Measurements from ENCODE around the gene SLC38A9.

The SLC38A9 gene

DNA sequence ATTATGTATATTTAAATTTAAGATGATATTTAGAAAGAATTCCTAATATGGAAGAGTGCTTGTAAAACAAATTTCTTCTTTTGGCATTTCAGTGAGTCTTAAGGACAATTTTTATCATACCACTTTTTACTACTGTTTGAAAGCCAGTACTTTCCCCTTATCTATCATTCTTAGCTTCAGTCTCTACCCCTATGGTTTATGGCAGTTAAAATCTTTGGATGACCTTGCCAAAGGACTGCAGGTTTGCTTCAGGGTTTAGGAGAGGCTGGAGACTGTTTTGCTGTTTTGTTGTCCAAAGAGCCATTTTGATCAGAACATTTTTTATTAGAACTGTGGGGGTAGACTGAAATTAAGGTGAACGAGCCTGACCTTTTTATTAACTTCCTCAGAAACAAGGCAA is 30.8 kb downstream of the SLC38A9 start:
- no peaks in the 10 kb centered on the region for H3K27me3 ChIP-seq (replicated peaks; ENCODE audit: control insufficient read depth, insufficient read depth, low read length)
- peaks cover 18% of the 10 kb centered on the region for H3K4me1 ChIP-seq (ENCODE audit: control insufficient read depth, insufficient read depth, low read length)
- H3K4me3 ChIP-seq (ENCODE audit: low read length) = no peak overlapping the region
- H3K9me3 ChIP-seq (ENCODE audit: control insufficient read depth, low read length) = no peaks in the 10 kb centered on the region
- H3K9ac ChIP-seq (ENCODE audit: low read length) = no peak overlapping the region
- DNase-seq (ENCODE audit: low read depth) = no peak
- peaks cover 8% of the 10 kb centered on the region for H3K36me3 ChIP-seq (ENCODE audit: control insufficient read depth, insufficient read depth, low read length, severe bottlenecking)

DNA sequence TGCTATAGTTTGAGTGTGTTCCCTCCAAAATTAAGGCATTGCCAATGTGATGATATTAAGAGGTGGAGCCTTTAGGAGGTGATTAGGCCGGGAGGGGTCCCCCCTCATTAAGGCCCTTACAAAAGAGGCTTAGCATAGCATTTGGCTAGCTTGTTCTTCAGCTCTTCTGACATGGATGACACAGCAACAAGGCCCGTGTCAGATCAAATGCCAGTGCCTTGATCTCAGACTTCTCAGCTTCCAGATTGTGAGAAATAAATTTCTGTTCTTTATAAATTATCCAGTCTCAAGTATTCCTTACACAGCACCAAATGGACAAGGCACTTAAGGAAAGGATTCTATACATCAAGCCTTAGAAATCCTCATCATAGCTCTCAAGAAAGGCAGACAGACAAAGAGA is 31.8 kb downstream of the SLC38A9 start:
- peaks cover 4% of the 10 kb centered on the region for H3K36me3 ChIP-seq (ENCODE audit: control insufficient read depth, insufficient read depth, low read length, severe bottlenecking)
- DNase-seq (ENCODE audit: low read depth) = no peak
- peak overlapping the region; percentile 55 for H3K9ac ChIP-seq (ENCODE audit: low read length)
- no peaks in the 10 kb centered on the region for H3K27me3 ChIP-seq (replicated peaks; ENCODE audit: control insufficient read depth, insufficient read depth, low read length)
- H3K4me3 ChIP-seq (ENCODE audit: low read length) = peak overlapping the region; percentile 17
- peaks cover 21% of the 10 kb centered on the region for H3K4me1 ChIP-seq (ENCODE audit: control insufficient read depth, insufficient read depth, low read length)
- no peaks in the 10 kb centered on the region for H3K9me3 ChIP-seq (ENCODE audit: control insufficient read depth, low read length)

DNA sequence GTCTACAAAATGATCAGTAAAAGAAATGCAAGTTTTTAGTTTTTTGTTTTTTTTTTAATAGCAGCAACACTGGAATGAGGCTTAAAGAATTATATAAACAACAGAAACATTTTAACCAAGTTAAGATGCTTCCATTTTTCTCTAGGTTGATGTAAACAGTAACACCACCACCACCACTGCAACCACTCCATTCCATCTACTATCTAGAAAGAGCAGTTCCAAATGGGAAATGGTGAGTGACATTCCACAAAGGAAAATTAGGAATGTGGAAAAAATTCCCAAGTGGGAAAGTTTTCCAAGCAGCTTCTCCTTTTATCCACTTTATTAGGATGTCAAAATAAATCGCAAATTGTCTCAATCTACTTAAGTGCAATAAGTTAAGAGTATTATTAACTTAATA is 32.6 kb downstream of the SLC38A9 start:
- DNase-seq (ENCODE audit: low read depth) = no peak
- Histone ChIP-seq H3K9me3 (ENCODE audit: control insufficient read depth, low read length) (no peaks in the 10 kb centered on the region), H3K9ac (ENCODE audit: low read length) (no peak overlapping the region), H3K4me3 (ENCODE audit: low read length) (no peak overlapping the region), H3K4me1 (ENCODE audit: control insufficient read depth, insufficient read depth, low read length) (peaks cover 29% of the 10 kb centered on the region), H3K27me3 (replicated peaks; ENCODE audit: control insufficient read depth, insufficient read depth, low read length) (no peaks in the 10 kb centered on the region), H3K36me3 (ENCODE audit: control insufficient read depth, insufficient read depth, low read length, severe bottlenecking) (peaks cover 4% of the 10 kb centered on the region)

DNA sequence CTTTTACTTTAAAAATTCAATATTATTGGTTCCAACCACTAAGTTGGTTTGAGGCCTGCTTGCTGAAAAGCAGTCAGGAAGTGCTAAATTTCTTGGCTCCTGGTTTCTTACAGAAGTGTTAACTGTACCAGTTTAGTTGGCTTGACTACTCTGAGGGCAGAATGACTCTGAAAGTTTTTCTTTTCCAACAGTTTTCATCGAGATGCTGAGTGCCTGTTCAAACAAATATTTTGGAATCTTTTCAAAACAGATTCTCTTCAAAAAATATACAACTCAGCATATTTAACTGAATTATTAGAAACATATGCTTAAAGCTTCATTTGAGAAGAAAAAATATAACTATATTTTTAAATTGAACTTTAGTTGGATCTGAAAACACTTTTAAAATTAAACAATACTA is 37.0 kb downstream of the SLC38A9 start:
- peak; percentile 59 for DNase-seq (ENCODE audit: low read depth)
- Histone ChIP-seq H3K9ac (ENCODE audit: low read length) (peak overlapping the region; percentile 73), H3K4me3 (ENCODE audit: low read length) (no peak overlapping the region), H3K4me1 (ENCODE audit: control insufficient read depth, insufficient read depth, low read length) (peaks cover 37% of the 10 kb centered on the region), H3K36me3 (ENCODE audit: control insufficient read depth, insufficient read depth, low read length, severe bottlenecking) (no peaks in the 10 kb centered on the region), H3K9me3 (ENCODE audit: control insufficient read depth, low read length) (no peaks in the 10 kb centered on the region), H3K27me3 (replicated peaks; ENCODE audit: control insufficient read depth, insufficient read depth, low read length) (no peaks in the 10 kb centered on the region)

DNA sequence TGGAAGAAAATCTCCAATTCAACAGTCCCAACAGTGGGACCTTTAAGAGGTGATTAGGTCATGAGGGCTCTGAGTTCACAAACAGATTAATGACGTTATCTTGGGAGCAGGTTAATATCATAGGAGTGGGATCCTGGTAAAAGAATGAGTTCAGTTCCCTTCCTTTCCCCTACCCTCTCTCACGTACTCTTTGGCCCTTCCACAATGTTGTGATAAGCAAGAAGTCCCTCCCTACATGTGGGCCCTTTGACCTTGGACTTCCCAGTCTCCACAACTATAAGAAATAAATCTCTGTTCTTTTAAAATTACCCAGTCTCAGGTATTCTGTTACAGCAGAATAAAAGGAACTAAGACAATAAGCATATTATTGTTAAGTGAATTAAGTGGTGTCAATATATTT is 37.8 kb downstream of the SLC38A9 start:
- H3K36me3 ChIP-seq (ENCODE audit: control insufficient read depth, insufficient read depth, low read length, severe bottlenecking) = no peaks in the 10 kb centered on the region
- no peak overlapping the region for H3K4me3 ChIP-seq (ENCODE audit: low read length)
- DNase-seq (ENCODE audit: low read depth) = no peak
- no peaks in the 10 kb centered on the region for H3K27me3 ChIP-seq (replicated peaks; ENCODE audit: control insufficient read depth, insufficient read depth, low read length)
- peaks cover 32% of the 10 kb centered on the region for H3K4me1 ChIP-seq (ENCODE audit: control insufficient read depth, insufficient read depth, low read length)
- no peaks in the 10 kb centered on the region for H3K9me3 ChIP-seq (ENCODE audit: control insufficient read depth, low read length)
- H3K9ac ChIP-seq (ENCODE audit: low read length) = no peak overlapping the region

DNA sequence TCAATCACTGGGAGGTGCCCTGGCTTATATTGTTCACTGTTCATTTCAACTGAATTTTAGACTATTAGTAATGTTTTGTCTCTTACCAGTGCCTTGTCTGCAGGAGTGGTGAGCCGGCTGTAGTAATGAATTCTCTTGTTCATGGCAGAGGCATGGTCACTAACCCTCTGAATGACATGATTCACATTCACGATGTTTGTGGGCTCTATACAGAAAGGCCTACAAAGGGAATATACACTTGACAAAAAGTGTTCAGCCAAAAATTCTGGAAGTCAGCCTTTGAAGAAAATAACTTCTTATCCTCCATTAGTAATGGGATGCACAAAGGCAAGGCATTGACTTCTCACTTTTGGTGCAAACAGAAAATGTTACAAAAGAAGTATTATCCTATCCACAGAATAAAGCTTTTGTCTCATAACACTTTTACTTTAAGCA is 39.6 kb downstream of the SLC38A9 start:
- H3K9me3 ChIP-seq (ENCODE audit: control insufficient read depth, low read length) = no peaks in the 10 kb centered on the region

DNA sequence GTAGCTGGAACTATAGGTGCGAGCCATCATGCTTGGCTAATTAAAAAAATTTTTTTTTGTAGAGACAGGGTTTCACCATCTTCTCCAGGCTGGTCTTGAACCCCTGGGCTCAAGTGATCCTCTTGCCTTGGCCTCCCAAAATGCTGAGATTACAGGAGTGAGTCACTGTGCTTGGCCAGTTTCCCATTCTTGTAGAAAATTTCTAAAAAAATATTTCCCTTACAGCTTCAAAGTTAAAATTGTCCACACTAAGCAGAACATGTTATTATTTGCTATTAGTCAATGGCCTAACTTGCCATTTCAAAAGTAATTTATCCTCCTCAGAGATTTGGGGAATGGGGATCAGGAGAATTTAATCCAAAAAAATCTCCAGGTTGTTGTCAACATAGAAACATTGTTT is 40.1 kb downstream of the SLC38A9 start:
- H3K4me3 ChIP-seq (ENCODE audit: low read length) = no peak overlapping the region
- H3K9me3 ChIP-seq (ENCODE audit: control insufficient read depth, low read length) = no peaks in the 10 kb centered on the region
- DNase-seq (ENCODE audit: low read depth) = no peak
- no peaks in the 10 kb centered on the region for H3K27me3 ChIP-seq (replicated peaks; ENCODE audit: control insufficient read depth, insufficient read depth, low read length)
- H3K9ac ChIP-seq (ENCODE audit: low read length) = peak overlapping the region; percentile 21
- no peaks in the 10 kb centered on the region for H3K36me3 ChIP-seq (ENCODE audit: control insufficient read depth, insufficient read depth, low read length, severe bottlenecking)
- peaks cover 46% of the 10 kb centered on the region for H3K4me1 ChIP-seq (ENCODE audit: control insufficient read depth, insufficient read depth, low read length)

More for the DNA sequence above, 39.6 kb downstream of the SLC38A9 start:
- H3K4me1 ChIP-seq (ENCODE audit: control insufficient read depth, insufficient read depth, low read length) = peaks cover 46% of the 10 kb centered on the region
- DNase-seq (ENCODE audit: low read depth) = no peak
- peak overlapping the region; percentile 21 for H3K9ac ChIP-seq (ENCODE audit: low read length)
- no peaks in the 10 kb centered on the region for H3K27me3 ChIP-seq (replicated peaks; ENCODE audit: control insufficient read depth, insufficient read depth, low read length)
- no peaks in the 10 kb centered on the region for H3K36me3 ChIP-seq (ENCODE audit: control insufficient read depth, insufficient read depth, low read length, severe bottlenecking)
- H3K4me3 ChIP-seq (ENCODE audit: low read length) = no peak overlapping the region

DNA sequence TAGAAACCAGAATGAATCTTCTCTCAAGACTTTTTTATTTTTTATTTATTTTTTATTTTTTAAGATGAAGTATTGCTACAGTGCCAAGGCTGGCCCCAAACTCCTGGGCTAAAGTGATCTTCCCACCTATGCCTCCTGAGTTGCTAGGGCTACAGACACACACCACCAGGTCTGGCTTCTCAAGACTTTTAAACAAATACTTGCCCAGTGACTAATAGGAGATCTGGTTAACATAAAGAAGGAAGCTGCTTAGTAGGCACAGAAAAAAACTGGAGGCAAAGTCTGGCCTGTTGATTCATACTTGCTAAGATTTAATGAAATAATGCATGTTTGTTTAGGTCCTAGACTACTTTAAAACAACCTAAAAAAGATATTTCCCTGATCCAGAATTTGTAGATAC is 43.8 kb downstream of the SLC38A9 start:
- peak; percentile 81 for DNase-seq (ENCODE audit: low read depth)
- Histone ChIP-seq H3K4me3 (ENCODE audit: low read length) (no peak overlapping the region), H3K4me1 (ENCODE audit: control insufficient read depth, insufficient read depth, low read length) (peaks cover 46% of the 10 kb centered on the region), H3K9me3 (ENCODE audit: control insufficient read depth, low read length) (no peaks in the 10 kb centered on the region), H3K27me3 (replicated peaks; ENCODE audit: control insufficient read depth, insufficient read depth, low read length) (no peaks in the 10 kb centered on the region), H3K9ac (ENCODE audit: low read length) (peak overlapping the region; percentile 55), H3K36me3 (ENCODE audit: control insufficient read depth, insufficient read depth, low read length, severe bottlenecking) (no peaks in the 10 kb centered on the region)

DNA sequence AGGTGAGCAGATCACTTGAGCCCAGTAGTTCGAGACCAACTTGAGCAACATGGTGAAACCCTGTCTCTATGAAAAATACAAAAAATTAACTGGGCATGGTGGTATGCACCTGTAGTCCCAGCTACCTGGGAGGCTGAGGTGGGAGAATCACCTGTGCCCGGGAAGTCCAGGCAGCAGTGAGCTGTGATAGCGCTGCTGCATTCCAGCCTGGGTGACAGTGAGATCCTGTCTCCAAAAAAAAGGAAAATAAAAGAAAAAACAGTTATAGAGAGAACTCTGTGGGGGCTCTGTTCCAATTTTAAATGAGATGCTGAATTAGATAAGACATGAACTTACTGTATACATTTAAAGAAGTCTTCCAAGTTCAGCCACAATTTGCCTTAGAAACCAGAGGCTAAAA is 44.2 kb downstream of the SLC38A9 start:
- Histone ChIP-seq H3K9ac (ENCODE audit: low read length) (no peak overlapping the region), H3K36me3 (ENCODE audit: control insufficient read depth, insufficient read depth, low read length, severe bottlenecking) (no peaks in the 10 kb centered on the region), H3K9me3 (ENCODE audit: control insufficient read depth, low read length) (no peaks in the 10 kb centered on the region), H3K4me3 (ENCODE audit: low read length) (no peak overlapping the region), H3K27me3 (replicated peaks; ENCODE audit: control insufficient read depth, insufficient read depth, low read length) (no peaks in the 10 kb centered on the region), H3K4me1 (ENCODE audit: control insufficient read depth, insufficient read depth, low read length) (peaks cover 42% of the 10 kb centered on the region)
- DNase-seq (ENCODE audit: low read depth) = no peak

DNA sequence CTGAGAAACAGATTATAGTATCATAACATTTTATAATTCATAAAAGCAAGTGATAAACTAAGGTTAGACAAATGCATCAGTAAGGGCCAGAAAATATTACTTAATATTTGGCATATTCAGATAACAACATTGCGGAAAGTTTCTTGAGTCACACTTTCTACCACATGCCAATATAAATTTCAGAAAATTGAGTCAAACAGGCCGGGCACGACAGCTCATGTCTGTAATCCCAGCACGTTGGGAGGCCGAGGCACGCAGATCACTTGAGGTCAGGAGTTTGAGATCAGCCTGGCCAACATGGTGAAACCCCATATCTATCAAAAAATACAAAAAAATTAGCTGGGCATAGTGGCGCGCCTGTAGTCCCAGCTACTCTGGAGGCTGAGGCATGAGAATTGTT is 47.1 kb downstream of the SLC38A9 start:
- H3K27me3 ChIP-seq (replicated peaks; ENCODE audit: control insufficient read depth, insufficient read depth, low read length) = no peaks in the 10 kb centered on the region
- H3K4me3 ChIP-seq (ENCODE audit: low read length) = no peak overlapping the region
- H3K36me3 ChIP-seq (ENCODE audit: control insufficient read depth, insufficient read depth, low read length, severe bottlenecking) = peaks cover 5% of the 10 kb centered on the region
- peaks cover 41% of the 10 kb centered on the region for H3K4me1 ChIP-seq (ENCODE audit: control insufficient read depth, insufficient read depth, low read length)
- no peak for DNase-seq (ENCODE audit: low read depth)
- H3K9ac ChIP-seq (ENCODE audit: low read length) = peak overlapping the region; percentile 62
- no peaks in the 10 kb centered on the region for H3K9me3 ChIP-seq (ENCODE audit: control insufficient read depth, low read length)

DNA sequence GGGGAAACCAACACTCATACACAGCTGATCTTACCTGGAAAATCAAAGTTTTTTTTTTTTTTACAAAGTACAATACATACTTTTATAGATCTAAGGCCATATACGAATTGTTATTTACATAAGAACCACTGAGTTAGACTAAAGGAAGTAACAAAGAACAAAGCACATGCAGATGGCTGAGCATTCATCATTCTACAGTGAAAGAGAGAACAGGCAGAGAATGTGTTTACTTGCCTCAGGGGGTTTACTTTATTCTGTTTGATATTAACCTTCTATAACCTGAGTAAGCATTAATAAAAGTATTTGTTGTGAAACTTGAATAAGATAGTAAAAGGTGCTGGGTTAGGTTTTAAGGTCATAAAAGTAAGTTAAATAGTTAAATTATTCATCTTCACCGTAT is 54.7 kb downstream of the SLC38A9 start:
- H3K27me3 ChIP-seq (replicated peaks; ENCODE audit: control insufficient read depth, insufficient read depth, low read length) = no peaks in the 10 kb centered on the region
- no peak overlapping the region for H3K9ac ChIP-seq (ENCODE audit: low read length)
- no peak overlapping the region for H3K4me3 ChIP-seq (ENCODE audit: low read length)
- H3K9me3 ChIP-seq (ENCODE audit: control insufficient read depth, low read length) = no peaks in the 10 kb centered on the region
- peaks cover 7% of the 10 kb centered on the region for H3K4me1 ChIP-seq (ENCODE audit: control insufficient read depth, insufficient read depth, low read length)
- peaks cover 24% of the 10 kb centered on the region for H3K36me3 ChIP-seq (ENCODE audit: control insufficient read depth, insufficient read depth, low read length, severe bottlenecking)
- DNase-seq (ENCODE audit: low read depth) = no peak

DNA sequence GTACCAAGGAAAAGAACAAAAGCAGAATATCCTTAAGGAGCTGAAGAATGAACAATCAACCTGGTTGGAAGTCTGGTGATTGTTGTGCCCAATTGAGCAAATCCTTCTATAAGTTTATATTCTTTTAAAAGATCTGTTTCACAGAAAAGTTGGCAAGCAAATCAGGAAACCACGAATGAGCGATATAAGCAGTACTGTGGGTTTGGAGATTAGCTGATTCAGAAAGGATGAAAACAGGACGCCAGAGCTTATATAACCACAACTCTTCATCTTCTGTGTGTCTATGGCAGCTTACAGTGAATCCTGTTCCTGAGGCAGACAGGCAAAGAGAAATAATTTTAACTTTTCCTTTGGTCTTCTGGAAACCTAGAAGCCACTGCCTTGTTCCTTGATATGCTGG is 61.7 kb downstream of the SLC38A9 start:
- no peaks in the 10 kb centered on the region for H3K27me3 ChIP-seq (replicated peaks; ENCODE audit: control insufficient read depth, insufficient read depth, low read length)
- H3K9me3 ChIP-seq (ENCODE audit: control insufficient read depth, low read length) = no peaks in the 10 kb centered on the region
- DNase-seq (ENCODE audit: low read depth) = peak; percentile 31
- peaks cover 38% of the 10 kb centered on the region for H3K36me3 ChIP-seq (ENCODE audit: control insufficient read depth, insufficient read depth, low read length, severe bottlenecking)
- no peak overlapping the region for H3K9ac ChIP-seq (ENCODE audit: low read length)
- H3K4me3 ChIP-seq (ENCODE audit: low read length) = no peak overlapping the region
- peaks cover 10% of the 10 kb centered on the region for H3K4me1 ChIP-seq (ENCODE audit: control insufficient read depth, insufficient read depth, low read length)

Measured in adipocyte (in vitro differentiated cells).